ENCODE measurements around the gene ESRP2.

Gene ESRP2

DNA sequence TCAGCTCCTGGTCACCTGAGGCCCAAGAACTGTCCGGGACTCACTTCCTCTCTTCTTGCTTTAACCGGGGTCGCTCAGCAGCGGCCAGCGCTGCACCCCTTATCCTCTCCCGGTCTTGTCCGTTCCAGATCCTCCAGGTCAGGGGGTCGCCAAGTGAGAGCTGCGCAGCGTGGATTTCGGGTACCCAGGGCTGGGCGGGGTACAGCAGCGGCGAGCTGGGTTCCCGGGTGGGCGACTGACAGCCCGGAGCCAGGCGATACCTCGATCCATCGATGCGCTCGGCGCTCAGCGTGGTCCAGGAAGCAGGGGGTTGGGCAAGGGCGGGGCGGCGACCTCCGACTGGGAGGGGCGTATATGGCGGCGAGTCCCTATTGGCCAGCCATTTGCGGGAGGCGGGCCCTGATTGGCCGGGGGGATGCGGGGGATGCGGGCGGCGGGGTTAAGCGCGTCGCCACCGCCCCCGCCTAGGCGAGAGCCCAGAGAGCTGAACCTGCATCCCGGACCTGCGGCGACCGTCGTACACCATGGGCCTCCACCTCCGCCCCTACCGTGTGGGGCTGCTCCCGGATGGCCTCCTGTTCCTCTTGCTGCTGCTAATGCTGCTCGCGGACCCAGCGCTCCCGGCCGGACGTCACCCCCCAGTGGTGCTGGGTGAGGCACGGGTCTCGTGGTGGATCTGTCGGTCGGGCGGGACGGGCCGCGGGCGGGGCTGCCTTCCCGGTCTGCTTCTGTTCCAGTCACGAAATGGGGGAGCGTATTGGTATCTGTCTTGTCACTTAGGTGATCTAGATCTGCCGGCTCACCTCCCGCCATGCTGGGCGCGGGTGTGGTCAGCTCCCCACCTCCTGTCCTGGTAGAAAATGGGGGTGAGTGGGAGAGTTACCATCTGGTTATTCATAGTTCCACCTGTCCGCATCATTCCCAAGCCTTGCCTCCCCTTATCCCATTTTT is 9.3 kb upstream of the ESRP2 start, which contains the start of gene PLA2G15 (continued):
- TF ChIP-seq ZNF114 (tag by site-specific recombination; IDR thresholded peaks at IDR 0.05) (no peak), ZNF596 (tag by site-specific recombination; IDR thresholded peaks at IDR 0.05) (no peak), ZNF664 (tag by site-specific recombination; IDR thresholded peaks at IDR 0.05) (no peak), ZNF600 (tag by site-specific recombination; IDR thresholded peaks at IDR 0.05) (peak; percentile 92), ZNF394 (tag by site-specific recombination; IDR thresholded peaks at IDR 0.05; ENCODE audit: borderline replicate concordance) (no peak; the same call in 1 of the 2 replicates), ZNF416 (tag by site-specific recombination; IDR thresholded peaks at IDR 0.05) (no peak), ZBTB44 (tag by site-specific recombination; IDR thresholded peaks at IDR 0.05) (no peak), ZNF501 (tag by site-specific recombination; IDR thresholded peaks at IDR 0.05) (peak; percentile 55; the same call in 1 of the 2 replicates), ZNF514 (tag by site-specific recombination; IDR thresholded peaks at IDR 0.05) (no peak), ZNF23 (tag by site-specific recombination; IDR thresholded peaks at IDR 0.05; ENCODE audit: borderline replicate concordance) (no peak), ZNF223 (tag by site-specific recombination; IDR thresholded peaks at IDR 0.05) (peak; percentile 89), EGR2 (tag by site-specific recombination; IDR thresholded peaks at IDR 0.05; ENCODE audit: low read depth) (peak; percentile 92), ZBTB7A (tag by site-specific recombination; IDR thresholded peaks at IDR 0.05; ENCODE audit: low read depth) (peak; percentile 98), ZNF366 (tag by site-specific recombination; conservative IDR thresholded peaks at IDR 0.05) (no peak), REPIN1 (tag by site-specific recombination; IDR thresholded peaks at IDR 0.05; ENCODE audit: low read depth) (0 out of 2 replicates have a peak, but pooled peaks have one; percentile 8), ZNF398 (tag by site-specific recombination; IDR thresholded peaks at IDR 0.05) (no peak), ZNF654 (tag by site-specific recombination; IDR thresholded peaks at IDR 0.05; ENCODE audit: low read depth) (no peak), ZNF449 (tag by site-specific recombination; IDR thresholded peaks at IDR 0.05) (peak; percentile 54; the same call in 1 of the 2 replicates), ZNF677 (tag by site-specific recombination; IDR thresholded peaks at IDR 0.05) (no peak), PRDM4 (tag by site-specific recombination; IDR thresholded peaks at IDR 0.05) (no peak; the same call in 1 of the 2 replicates), ZBTB48 (tag by site-specific recombination; IDR thresholded peaks at IDR 0.05) (no peak; the same call in 1 of the 2 replicates), ZNF530 (tag by site-specific recombination; IDR thresholded peaks at IDR 0.05; ENCODE audit: low read depth) (no peak), TRIM28 (IDR thresholded peaks at IDR 0.05; ENCODE audit: borderline replicate concordance, low read length) (no peak), SETDB1 (IDR thresholded peaks at IDR 0.05; ENCODE audit: insufficient read length, low read length) (no peak), ZNF670 (tag by site-specific recombination; IDR thresholded peaks at IDR 0.05; ENCODE audit: low read depth) (no peak)
- TF ChIP-seq, protein P1, sequence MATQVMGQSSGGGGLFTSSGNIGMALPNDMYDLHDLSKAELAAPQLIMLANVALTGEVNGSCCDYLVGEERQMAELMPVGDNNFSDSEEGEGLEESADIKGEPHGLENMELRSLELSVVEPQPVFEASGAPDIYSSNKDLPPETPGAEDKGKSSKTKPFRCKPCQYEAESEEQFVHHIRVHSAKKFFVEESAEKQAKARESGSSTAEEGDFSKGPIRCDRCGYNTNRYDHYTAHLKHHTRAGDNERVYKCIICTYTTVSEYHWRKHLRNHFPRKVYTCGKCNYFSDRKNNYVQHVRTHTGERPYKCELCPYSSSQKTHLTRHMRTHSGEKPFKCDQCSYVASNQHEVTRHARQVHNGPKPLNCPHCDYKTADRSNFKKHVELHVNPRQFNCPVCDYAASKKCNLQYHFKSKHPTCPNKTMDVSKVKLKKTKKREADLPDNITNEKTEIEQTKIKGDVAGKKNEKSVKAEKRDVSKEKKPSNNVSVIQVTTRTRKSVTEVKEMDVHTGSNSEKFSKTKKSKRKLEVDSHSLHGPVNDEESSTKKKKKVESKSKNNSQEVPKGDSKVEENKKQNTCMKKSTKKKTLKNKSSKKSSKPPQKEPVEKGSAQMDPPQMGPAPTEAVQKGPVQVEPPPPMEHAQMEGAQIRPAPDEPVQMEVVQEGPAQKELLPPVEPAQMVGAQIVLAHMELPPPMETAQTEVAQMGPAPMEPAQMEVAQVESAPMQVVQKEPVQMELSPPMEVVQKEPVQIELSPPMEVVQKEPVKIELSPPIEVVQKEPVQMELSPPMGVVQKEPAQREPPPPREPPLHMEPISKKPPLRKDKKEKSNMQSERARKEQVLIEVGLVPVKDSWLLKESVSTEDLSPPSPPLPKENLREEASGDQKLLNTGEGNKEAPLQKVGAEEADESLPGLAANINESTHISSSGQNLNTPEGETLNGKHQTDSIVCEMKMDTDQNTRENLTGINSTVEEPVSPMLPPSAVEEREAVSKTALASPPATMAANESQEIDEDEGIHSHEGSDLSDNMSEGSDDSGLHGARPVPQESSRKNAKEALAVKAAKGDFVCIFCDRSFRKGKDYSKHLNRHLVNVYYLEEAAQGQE (tag by site-specific recombination; IDR thresholded peaks at IDR 0.05): no peak

Data from HEK293 (cell line).